GM19328 (cell line): Measurements from ENCODE around the gene TMPRSS7.
"Not testable (repeated sequence)": the region's sequence is repeated elsewhere in the genome, so short reads cannot be mapped to it uniquely, and the experiment has no call there.

Experiments used
- ATAC-seq: cut with Tn5 transposase; IDR thresholded peaks from one replicate; pipeline ENCODE4 v1.9.1; 2021; ENCODE audit warnings: mild to moderate bottlenecking, moderate library complexity; ENCODE audit not compliant: unreplicated experiment

Gene TMPRSS7

DNA sequence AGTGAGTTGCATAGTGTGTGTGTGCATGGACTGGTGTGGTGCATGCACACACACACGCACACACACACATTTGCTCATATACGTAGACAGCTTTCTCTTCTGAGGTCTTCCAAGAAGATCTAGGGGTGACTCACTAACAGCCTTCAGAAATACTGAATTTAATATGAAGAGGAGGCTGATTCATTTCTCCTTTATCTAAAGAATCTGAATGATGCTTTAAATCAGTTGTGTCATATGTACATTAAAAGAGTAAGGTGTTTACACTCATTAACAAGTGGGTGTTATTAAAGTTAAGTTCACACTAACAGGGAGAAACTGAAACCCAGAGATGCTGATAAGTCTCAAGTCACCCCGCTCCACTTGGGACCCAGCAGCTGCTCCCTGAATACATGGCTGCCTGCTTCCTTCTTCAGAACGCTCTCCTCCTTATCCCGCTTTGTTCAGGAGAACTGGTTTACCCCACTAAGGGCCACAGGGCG lies 22.0 kb downstream of the TMPRSS7 start:
- ATAC-seq: no peak

DNA sequence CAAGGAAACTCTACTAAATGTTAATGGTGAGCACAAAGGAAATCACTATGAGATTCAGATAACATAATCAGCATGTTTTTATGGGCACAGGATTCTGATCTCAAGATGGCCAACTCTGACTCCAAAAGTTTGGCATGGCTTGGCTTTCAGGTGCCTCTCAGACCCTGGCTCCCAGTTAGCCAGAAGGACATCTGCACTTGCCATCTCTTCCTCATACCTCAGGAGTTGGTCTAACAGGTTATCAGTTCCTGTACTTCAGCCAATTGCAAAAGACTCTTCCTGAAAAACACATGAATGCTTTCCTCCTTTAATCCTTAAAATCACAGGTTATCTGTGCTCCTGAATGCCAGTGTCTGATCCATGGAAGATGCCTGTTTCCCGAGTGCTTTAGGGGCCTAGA lies 25.0 kb downstream of the TMPRSS7 start:
- no peak for ATAC-seq

DNA sequence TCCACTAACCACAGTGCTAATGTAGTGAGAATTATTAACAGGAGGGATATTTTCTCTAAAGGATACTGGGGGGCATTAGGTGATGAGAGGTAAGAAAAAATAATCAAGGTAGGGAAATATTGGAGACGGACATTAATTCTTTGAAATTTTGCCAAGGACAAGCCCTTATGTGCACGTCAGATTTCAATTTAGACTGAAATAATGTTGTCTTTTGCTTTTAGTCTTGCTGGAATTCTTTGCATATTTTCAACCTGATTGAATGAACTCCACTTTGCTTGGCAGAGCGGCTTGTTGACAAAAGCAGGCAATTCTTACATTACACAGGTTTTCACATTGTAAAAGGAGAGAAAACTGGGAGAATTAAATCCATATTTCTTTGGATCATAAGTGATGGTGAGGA lies 26.6 kb downstream of the TMPRSS7 start:
- ATAC-seq: no peak

DNA sequence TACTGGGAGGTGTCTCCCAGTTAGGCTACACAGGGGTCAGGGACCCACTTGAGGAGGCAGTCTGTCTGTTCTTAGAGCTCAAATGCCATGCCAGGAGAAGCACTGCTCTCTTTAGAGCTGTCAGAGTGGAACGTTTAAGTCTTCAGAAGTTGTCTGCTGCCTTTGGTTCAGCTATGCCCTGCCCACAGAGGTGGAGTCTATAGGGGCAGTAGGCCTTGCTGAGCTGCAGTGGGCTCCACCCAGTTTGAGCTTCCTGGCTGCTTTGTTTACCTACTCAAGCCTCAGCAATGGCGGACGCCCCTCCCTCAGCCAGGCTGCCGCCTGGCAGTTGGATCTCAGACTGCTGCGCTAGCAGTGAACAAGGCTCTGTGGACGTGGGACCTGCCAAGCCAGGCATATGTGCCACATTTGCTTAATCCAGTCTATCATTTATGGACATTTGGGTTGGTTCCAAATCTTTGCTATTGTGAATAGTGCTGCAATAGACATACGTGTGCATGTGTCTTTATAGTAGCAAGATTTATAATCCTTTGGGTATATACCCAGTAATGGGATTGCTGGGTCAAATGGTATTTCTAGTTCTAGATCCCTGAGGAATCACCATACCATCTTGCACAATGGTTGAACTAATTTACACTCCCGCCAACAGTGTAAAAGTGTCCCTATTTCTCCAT lies 38.0 kb downstream of the TMPRSS7 start:
- not testable (repeated sequence) for ATAC-seq

- no peak for ATAC-seq
Measured at GRCh38 chr3:112074006-112074405, 39.5 kb downstream of the TMPRSS7 start.

- ATAC-seq: no peak
Measured at GRCh38 chr3:112074616-112075497, 40.3 kb downstream of the TMPRSS7 start.

- no peak for ATAC-seq
Measured at GRCh38 chr3:112078125-112079083, 43.9 kb downstream of the TMPRSS7 start.

- no peak for ATAC-seq
Measured at GRCh38 chr3:112083239-112083638, 48.7 kb downstream of the TMPRSS7 start.

- no peak for ATAC-seq
Measured at GRCh38 chr3:112084980-112085705, 50.6 kb downstream of the TMPRSS7 start.

- no peak for ATAC-seq
Measured at GRCh38 chr3:112085735-112086075, 51.2 kb downstream of the TMPRSS7 start.

DNA sequence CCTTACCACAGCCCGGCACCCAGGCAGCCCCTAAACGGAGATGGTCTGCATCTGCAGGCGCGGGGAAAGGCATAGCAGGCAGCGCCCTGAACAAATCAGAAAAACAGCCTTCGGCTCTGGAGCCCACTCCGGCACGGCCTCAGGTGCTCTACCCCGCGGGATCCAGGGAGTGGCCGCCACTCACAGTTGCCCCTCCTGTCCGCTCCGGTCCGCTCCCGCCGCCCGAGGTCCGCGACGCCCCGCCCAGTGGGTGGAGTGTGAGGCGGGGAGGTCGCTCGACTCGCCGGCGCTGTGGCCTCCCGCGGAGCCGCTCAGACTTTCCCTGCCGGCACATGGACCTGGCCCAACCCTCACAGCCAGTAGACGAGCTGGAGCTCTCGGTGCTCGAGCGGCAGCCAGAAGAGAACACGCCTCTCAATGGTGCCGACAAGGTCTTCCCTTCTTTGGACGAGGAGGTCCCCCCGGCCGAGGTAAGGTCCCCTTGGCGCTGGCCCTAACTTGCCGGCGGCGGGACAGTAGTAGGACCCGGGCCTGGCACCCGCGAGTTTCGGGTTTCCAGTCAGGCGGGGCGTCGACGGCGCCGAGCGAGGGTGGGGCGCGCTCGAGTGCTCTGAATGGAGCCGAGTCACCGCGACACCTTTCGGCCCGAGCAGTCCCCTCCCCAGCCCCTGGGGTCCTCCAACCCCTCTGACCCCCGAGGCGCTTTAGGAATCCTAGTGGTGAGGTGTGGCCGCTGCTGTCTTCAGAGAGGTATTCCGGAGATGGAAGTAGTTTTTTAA lies 51.7 kb downstream of the TMPRSS7 start, which contains the start of gene C3orf52:
Gene C3orf52, plus strand, starts transcription at position 314 of the 779 bp plus-strand sequence. Its CDS starts 19 bp downstream, at position 333.
- ATAC-seq: peak; percentile 87

DNA sequence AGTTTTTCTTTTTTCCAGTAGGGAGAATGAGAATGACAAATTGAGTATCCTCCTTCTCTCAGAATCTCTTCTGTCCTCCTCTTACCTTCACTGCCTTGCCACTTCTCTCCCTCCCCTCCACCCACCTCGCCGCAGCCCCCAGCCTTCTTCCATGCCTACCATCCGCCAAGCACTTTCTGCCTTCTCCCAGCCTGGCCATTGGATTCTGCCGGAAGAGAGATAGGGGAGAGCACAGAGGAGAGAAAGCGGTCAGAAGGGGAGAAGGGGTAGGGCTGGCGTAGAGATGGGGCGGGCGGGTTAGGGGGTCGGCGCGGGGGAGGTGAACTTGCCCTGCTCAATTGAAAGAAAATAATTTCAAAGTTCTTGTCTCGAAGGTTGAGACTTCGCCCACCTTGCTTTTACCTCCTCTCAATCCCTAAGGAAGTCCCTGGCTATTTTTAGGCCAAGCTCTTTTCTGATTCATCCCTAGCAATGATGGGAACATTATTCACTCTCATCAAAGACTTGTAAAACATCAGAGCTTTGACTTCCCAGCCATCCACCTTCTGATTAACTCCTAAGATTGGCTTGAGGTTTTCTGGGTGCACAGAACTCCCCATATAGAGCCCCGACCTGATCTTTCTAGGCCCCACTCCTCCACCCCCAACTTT lies 52.5 kb downstream of the TMPRSS7 start:
- ATAC-seq: no peak

- no peak for ATAC-seq
Measured at GRCh38 chr3:112087746-112088145, 53.2 kb downstream of the TMPRSS7 start.

DNA sequence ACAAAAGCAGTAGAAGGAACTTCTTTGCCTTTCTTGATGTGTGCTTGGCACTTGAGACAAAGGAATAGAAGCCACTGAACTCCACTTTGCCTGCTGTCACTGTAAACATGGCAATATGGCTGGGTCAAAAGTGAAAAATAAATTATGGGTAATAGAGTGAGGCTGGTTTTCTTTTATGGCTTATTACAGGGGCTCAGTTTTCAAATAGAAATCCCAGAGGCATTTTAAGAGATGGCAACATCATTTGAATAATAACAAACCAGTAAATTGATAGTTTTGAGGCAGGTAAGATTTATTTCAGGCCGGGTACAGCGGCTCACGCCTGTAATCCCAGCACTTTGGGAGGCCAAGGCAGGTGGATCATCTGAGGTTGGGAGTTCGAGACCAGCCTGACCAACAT lies 54.4 kb downstream of the TMPRSS7 start:
- ATAC-seq: no peak

DNA sequence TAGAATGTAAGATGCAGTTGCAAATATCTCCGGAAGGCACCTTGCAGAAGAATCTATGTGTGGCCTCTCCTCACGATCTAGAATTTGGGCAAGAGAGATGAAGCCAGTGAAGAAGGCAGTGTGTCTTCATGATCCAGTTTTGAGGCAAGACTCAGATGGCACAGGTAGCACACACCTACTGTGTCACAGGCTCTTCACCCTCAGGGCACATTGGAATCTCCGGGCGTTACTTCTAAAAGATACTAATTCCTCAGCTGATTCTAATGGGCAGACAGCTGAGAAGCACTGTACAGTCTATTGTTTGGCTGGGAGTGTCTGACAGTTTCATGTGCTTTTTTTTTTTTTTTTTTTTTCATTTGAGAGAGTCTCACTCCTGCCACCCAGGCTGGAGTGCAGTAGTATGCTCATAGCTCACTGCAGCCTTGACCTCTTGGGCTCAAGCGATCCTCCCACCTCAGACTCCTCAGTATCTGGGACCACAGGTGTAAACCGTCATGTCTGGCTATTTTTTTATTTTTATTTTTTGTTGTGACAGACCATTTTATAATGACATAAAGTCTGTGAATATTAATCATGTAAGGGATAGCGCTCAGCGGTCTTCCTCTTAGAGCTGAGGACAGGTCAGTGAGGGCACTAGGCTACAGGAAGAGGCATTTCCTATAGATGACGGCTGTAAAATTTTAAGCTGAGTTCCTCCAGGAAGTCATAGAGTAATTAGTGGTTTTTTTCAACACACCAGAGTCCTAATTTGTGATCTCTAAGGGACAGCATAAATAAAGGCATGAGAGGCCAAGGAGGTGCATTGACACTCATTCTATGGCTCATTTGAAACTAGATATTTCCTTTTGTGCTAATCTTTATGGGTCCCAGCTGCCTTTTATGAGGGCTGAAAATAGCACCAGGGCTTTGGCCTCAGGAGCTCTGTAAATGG lies 55.7 kb downstream of the TMPRSS7 start:
- no peak for ATAC-seq

DNA sequence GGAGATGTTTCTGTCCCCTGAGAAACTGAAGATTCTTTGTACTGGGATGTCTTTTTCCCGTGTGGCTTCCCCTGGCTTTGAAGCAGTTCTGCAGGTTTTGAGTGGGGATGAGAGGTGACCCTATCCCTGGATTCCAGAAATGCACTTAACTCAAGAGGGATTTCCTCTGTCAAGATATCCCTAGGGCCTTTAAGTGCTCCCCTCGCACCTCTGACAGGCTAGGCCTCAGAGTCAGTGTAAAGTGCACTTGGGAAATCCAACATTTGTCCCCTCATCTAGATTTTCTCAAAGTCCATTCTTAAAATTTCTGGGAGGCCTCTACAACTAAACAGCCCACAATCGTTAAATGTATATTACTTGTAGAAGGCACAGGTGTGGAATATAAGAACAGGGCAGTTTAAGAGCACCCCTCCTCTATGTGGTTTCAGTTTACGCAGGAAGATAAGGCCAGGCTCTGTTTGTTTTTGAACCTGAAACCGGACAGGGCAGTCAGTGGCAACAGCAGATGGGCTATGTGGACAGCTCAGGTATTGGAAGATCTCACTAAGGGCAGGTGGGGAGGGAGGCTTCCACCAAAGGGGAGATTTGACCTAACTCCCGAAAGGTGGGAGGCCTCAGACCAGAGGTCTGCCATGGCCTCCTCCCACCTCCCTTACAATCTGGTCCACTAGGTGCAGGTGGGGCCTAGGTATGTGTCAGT lies 56.5 kb downstream of the TMPRSS7 start:
- ATAC-seq: no peak

- no peak for ATAC-seq
Measured at GRCh38 chr3:112092496-112093179, 58.1 kb downstream of the TMPRSS7 start.
